Fibroblast of skin of right biceps (primary cell): ENCODE data around the gene RGS7.
"Not testable (repeated sequence)": the region's sequence is repeated elsewhere in the genome, so short reads cannot be mapped to it uniquely, and the experiment has no call there.

Source experiments
- DNase-seq: peaks from one replicate; pipeline ENCODE4 v3.0.0-alpha.2; 2013

The RGS7 gene

GRCh38 chr1:240905225-240905765 lies 451.7 kb downstream of the RGS7 start:
- no peak for DNase-seq

DNA sequence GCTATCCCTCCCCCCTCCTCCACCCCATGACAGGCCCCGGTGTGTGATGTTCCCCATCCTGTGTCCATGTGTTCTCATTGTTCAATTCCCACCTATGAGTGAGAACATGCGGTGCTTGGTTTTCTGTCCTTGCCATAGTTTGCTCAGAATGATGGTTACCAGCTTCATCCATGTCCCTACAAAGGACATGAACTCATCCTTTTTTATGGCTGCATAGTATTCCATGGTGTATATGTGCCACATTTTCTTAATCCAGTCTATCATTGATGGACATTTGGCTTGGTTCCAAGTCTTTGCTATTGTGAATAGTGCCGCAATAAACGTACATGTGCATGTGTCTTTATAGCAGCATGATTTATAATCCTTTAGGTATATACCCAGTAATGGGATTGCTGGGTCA lies 461.6 kb downstream of the RGS7 start:
- DNase-seq: not testable (repeated sequence)

DNA sequence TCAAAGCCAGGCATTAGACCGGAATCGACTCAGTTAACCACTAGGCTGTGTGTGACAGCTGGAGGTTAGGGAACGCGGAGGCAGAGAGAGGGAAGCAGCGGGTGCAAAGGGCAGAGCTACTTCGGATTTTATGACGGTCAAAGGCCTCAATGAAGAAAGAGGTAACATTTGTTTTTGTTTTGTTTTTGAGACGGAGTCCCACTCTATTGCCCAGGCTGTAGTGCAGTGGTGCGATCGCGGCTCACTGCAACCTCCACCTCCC lies 468.3 kb downstream of the RGS7 start:
- no peak for DNase-seq

- DNase-seq: peak; percentile 3
These were observed 468.8 kb downstream of the RGS7 start for GRCh38 chr1:240888039-240888786.

DNA sequence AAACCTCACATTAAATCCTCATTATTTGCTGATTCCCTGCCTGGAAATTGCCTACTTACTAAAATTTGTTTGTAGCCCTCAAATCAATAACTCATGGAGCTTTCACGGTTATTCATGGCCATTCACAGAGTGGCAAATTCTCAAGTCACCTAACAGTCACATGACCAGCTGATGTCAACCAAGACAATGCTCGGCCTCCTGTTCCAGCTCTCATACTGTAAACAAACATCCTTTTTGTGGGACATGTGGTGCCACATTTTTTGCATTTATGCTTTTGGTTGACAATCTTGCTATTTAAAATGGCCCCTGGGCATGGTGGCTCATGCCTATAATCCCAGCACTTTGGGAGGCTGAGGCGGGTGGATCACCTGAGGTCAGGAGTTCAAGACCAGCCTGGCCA lies 473.5 kb downstream of the RGS7 start:
- DNase-seq: no peak

DNA sequence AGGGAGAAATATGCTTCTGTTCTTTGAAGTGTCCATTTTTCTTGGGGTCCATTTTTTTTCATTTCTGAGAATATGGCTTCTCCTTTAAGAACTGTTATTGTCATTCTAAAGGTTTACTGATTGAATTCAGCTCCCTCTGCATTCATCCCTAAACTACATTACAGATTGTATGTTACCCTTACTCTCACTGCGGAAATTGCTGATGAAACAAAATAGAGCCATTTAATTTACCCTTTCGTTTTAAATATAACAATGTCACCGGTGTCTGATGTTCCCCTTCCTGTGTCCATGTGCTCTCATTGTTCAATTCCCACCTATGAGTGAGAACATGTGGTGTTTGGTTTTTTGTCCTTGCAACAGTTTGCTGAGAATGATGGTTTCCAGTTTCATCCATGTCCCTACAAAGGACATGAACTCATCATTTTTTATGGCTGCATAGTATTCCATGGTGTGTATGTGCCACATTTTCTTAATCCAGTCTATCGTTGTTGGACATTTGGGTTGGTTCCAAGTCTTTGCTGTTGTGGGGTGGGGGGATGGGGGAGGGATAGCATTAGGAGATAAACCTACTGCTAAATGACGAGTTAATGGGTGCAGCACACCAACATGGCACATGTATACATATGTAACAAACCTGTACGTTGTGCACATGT lies 474.2 kb downstream of the RGS7 start:
- not testable (repeated sequence) for DNase-seq

DNA sequence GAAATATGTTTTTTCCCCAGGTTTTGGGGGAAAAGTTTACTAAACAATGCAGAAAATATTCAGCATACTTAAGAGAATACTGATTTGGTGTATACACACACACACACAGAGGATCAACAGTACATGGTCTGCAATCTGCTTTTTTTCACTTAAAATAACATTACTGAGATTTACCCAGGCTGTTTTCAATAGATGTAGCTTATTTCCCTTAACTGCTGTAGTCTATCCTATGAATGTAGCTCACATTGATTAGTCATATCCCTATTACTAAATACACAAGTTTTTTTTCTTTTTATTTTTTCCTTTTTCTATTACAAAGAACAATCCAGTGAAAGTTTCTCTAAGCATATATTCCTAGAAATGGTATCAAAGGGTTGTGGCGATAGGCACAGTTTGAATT lies 478.4 kb downstream of the RGS7 start:
- no peak for DNase-seq

DNA sequence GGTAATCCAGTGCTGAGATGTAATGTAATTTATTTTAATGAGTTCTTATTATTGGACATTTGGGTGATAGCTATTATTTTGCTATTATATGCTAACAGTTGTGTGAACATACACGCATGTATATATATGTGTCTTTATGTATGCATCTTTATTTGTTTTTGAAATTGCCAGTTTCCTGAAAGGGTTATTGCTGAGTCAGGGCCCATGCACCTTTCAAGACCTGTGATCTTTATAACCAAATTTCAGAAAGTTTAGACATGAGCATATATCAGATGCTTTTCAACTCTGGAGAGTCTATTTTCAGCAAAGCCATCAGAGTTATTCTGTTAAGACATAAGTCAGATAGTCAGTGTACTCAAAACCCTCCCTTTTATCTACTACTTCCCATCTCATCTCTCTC lies 479.4 kb downstream of the RGS7 start:
- no peak for DNase-seq

- no peak for DNase-seq
These were observed 480.9 kb downstream of the RGS7 start for GRCh38 chr1:240876071-240876470.

- DNase-seq: no peak
These were observed 487.9 kb downstream of the RGS7 start for GRCh38 chr1:240869071-240869470.

- DNase-seq: no peak
These were observed 490.3 kb downstream of the RGS7 start for GRCh38 chr1:240866724-240867123.

DNA sequence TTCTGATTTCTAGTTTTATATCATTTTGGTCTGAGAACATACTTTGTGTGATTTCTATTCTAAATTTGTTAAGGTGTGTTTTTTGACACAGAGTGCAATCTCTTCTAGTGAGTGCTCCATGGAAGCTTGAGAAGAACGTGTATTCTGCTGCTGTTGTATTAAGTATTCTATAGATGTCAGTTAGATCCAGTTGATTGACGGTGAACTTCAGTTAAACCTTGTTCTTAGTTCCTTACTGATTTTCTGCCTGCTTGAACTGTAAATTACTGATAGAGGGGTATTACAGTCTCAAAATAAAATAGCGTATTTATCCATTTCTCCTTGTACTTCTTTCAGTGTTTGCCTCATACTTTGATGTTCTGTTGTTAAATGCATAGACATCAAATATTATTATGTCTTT lies 497.0 kb downstream of the RGS7 start:
- no peak for DNase-seq

GRCh38 chr1:240854367-240854766 lies 502.6 kb downstream of the RGS7 start:
- DNase-seq: peak; percentile 34

DNA sequence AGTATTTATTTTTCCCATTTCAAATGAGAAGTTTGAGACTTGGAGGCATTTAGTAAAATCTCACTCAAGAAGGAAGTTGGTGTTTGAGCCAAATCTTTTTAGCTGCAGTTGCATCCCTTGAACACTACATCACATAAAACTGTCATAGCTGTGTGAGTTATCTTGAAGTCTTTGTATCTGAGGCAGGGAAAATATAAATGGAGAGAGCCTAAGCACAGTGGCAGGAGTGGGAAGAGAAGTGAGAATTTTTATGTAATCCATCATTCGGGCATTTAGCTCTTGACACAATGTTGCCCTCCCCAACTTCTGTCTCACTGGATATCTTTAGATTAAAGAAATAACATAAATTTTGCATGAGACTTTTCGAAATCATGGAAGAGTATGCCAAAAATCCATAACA lies 509.7 kb downstream of the RGS7 start:
- DNase-seq: no peak

DNA sequence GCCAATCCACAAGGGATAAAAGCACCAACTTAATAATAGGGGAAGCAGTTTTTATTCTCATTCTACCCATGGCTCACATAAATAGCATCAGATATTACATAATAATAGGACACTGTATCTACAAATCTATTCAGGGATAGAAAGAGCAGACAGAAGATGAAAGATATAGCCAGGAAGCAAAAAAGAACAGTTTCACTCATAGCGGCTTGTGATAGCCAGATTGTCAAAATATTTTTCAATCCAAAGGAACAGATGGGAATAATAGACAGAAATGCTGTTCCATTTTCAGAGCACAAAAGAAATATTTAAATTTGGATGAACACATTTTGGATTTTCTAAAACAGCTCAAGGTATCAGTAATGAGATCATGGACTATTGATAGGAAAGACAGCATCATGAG lies 512.5 kb downstream of the RGS7 start:
- DNase-seq: no peak

DNA sequence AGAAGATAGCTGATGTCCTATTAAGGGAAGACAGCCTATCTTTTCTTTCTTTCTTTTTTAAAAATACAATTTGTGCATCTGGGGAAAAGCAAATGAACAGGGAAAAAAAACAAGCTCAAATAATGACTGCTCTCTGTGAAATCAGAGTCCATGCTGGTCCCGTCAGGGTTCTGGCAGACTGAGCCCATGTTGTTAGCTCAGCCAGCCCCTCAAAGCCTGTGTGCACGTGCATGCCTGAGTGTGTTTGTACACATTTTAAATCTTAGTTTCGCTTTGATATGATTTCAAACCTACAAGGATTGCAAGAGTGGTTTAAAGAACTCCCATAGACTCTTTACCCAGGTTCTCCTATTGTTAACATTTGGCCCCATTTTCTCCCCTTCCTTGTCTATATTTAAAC lies 513.2 kb downstream of the RGS7 start:
- no peak for DNase-seq

- no peak for DNase-seq
These were observed 520.7 kb downstream of the RGS7 start for GRCh38 chr1:240836271-240836670.

DNA sequence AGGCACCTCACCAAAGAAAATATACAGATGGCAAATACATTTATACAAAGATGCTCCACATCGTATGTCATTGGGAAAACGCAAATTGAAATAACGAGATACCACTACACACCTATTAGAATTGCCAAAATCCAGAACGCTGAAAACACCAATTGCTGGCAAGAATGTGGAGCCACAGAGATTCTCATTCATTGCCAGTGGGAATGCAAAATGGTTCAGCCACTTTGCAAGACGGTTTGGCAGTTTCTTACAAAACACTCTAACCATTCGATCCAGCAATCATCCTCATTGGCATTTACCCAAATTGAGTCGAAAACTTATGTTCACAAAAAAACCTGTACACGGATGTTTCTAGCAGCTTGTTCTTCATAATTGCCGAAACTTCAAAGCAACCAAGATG lies 521.7 kb downstream of the RGS7 start:
- DNase-seq: no peak

- DNase-seq: no peak
These were observed 523.9 kb downstream of the RGS7 start for GRCh38 chr1:240833075-240833474.

DNA sequence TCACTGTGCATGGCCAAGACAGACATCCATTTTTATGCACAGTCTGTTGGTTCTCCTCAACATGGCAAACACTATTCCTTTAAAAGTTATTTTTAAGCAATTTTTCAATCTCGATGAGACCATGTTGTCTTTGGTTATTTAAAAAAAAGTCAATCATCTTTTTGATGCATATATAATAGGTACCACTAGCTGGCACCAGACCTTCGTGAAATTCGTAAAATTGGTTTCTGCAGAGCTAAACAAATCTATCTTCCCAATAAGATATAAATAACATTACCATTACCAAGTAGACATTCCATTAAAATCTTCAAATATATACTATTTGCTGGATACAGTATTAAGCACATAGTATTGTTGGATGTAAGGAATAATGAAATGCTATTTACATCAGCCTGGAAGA lies 525.1 kb downstream of the RGS7 start:
- no peak for DNase-seq

DNA sequence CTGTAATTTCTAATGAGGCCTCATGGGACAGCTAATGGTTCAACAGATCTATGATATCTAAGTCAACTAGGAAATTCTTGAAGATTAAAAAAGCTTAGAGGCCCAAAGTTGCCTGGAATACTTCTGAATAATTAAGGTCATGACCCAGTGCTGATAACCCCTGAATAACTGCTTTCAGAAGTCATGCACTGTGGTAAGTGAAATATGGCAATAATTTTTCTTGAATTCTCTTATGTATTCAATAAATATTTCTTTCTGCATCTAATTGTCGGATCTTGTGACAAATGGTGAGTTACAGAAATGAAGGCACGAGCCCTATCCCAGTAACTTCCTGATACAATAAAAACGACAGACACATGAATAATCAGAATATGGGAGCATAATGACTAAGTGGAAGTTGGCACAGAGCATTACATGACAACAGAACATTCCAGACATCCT lies 525.8 kb downstream of the RGS7 start:
- peak; percentile 85 for DNase-seq

DNA sequence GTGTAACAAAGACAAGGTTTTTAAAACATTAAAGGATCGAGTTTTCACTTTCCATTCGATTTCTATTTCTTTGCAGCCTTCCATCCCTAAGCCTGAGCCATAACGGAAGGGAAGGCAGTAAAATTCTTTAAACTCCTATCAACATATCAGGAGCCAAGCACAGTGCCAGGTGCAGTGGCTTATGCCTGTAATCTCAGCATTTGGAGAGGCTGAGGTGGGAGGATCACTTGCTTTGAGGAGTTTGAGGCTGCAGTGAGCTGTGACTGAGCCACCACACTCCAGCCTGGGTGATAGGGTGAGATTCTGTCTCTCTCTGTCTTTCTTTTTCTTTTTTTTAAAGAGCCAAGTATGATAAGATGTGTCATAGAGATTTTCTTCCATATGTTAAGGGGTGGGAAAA lies 527.5 kb downstream of the RGS7 start:
- DNase-seq: no peak

GRCh38 chr1:240827786-240828185 lies 529.2 kb downstream of the RGS7 start:
- no peak for DNase-seq

GRCh38 chr1:240824238-240824637 lies 532.8 kb downstream of the RGS7 start:
- no peak for DNase-seq

DNA sequence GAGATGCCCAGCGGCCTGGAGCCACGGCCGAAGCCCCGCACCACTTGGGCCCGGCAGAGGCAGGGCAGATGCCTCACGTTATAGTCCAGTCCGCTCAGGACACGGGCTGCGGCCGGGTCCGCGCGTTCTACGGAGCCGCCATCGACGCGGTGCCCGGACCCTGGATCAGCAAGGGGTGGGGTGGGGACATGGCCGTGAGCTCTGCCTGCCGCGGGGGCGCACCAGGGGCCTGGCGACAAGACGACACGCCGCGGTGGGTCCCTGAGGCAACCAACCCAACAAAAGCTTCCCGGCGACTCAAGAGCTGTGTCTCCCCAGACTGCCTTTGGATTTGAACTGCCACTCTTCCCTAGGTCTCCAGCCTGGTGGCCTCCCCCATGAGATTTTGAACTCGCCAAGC lies 533.6 kb downstream of the RGS7 start:
- no peak for DNase-seq
